NCI-H2081 (cell line): Measurements from ENCODE around the gene ENOSF1.
"Not testable (repeated sequence)": the region's sequence is repeated elsewhere in the genome, so short reads cannot be mapped to it uniquely, and the experiment has no call there.

Experiments
- DNase-seq, 2 experiments: peaks; one replicate each; lab custom pipeline; 2025; lab: John Stamatoyannopoulos, UW

ENOSF1 gene, protein sequence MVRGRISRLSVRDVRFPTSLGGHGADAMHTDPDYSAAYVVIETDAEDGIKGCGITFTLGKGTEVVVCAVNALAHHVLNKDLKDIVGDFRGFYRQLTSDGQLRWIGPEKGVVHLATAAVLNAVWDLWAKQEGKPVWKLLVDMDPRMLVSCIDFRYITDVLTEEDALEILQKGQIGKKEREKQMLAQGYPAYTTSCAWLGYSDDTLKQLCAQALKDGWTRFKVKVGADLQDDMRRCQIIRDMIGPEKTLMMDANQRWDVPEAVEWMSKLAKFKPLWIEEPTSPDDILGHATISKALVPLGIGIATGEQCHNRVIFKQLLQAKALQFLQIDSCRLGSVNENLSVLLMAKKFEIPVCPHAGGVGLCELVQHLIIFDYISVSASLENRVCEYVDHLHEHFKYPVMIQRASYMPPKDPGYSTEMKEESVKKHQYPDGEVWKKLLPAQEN

DNA sequence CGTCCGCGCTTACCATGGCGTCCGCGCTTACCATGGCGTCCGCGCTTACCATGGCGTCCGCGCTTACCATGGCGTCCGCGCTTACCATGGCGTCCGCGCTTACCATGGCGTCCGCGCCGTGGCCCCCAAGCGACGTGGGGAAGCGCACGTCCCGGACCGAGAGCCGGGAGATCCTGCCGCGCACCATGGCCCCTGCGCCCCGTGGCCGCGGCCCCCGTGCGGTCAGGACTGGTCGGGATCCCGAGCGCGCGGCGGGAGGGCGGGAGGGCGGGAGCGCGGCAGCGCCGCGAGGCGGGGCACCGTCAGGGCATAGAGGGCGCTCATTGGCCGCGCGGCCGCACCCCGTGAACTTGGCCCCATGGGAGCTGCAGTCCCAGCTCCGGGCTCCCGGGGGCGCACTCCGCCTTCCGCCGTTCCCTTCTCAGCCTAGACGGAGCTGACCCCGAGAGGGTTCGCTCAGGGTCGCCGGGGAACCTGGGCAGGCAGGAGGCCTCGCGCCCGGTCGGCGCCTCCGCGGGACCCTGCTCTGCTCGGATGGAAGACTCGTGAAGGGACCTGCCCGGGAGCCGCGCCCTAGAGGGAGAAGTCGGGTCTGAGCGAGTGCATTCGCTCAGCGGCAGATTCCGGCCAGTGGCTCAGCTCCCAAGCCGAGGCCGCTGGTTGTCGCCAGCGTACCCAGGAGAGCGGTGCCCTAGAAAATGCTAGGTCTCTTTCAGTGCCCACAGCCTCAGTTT is at the start of gene ENOSF1:
TSS of gene ENOSF1 (minus strand) at position 230 of the 734 bp plus-strand sequence. CDS start at position 187, 43 bp downstream.
- peak; percentile 72 to 75 for DNase-seq

DNA sequence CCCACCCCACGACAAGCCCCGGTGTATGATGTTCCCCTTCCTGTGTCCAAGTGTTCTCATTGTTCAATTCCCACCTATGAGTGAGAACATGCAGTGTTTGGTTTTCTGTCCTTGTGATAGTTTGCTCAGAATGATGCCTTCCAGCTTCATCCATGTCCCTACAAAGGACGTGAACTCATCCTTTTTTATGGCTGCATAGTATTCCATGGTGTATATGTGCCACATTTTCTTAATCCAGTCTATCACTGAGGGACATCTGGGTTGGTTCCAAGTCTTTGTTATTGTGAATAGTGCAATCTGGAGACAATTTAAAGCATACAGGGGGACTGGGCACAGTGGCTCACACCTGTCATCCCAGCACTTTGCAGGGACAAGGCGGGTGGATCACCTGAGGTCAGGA is 47.4 kb upstream of the ENOSF1 start:
- DNase-seq: not testable (repeated sequence)

DNA sequence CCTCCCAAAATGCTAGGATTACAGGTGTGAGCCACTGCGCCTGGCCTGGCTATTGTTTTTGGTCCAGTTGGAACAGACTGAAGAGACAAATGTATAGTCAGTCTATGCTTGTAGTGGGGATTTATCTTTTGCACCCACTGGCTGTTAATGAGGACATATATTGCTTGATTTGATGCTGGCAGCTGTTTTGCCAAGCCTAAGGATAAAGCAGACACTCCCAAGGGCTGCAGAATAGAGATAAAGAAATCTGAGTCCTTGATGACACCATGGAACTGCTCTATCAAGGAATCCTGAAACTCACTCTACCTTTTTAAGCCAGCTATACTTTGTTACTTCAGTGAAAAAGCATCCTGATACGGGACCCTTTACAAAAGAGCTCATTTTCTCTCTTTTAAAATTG is 43.1 kb upstream of the ENOSF1 start:
- DNase-seq: no peak

DNA sequence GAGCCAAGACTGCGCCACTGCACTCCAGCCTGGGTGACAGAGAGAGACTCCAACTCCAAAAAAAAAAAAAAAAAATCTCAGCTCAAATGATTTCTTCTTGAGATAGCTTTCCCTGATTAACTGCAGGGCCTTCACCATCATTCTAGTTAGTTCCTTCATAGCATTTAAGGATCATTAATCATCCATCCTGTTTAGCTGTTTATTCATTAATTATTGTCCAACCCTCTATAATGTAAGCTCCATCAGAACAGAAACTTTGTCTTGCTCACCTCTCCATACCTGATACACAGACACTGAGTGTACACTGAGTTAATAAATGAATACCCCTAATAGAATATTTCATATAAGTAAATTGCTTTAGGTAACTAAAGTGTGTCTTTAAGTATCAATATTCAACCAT is 42.2 kb upstream of the ENOSF1 start:
- no peak for DNase-seq

DNA sequence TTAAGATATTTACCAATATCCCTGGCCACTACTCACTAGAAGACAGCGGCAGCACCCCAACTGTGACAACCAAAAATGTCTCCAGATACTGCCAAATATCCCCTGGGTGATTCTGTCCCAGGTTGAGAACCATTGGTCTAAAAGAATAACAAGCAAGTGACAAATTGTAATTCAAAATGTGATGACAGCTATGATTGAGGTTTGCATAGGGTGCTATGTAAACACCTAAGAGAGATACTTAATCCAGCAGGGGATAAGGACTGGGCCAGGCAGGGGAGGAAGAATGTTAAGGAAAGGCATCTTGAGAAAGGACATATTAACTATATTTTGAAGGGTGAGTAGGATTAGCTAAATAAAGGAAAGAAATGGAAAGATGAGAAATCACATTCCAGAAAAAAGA is 38.0 kb upstream of the ENOSF1 start:
- no peak for DNase-seq

DNA sequence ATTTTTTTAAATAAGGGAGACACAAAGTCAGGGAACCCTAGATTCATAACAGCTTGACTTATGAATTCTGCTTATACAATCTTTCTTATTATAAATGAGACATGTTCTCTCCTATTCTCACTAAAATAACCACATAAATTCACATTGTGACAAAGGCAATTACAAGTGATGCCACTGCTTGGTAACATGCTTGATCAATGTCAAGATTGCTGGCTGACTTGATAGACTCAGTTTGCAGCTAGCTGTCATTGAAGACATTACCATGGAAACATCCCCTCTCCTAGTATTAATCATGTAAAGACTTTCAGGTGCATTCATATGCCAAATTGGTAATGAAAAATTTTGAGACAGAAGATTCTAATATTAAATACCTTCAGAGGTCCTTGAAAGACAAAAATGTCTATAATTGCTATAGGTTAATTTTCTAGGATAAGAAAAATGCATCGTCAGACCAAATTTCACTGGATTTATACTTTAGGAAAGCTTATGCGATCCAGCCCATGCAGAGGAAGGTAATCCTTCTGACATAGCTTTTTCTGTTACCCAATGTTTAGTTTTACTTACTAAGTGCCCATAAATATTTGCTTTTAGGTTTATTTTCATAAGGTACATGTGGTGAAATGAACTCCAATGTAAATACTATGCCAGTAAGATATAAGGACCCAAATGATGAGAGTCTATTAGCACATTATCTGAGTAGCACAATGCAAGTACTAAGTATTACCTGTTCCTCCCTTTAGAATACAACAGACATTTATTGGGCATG is 32.6 kb upstream of the ENOSF1 start:
- DNase-seq: no peak

DNA sequence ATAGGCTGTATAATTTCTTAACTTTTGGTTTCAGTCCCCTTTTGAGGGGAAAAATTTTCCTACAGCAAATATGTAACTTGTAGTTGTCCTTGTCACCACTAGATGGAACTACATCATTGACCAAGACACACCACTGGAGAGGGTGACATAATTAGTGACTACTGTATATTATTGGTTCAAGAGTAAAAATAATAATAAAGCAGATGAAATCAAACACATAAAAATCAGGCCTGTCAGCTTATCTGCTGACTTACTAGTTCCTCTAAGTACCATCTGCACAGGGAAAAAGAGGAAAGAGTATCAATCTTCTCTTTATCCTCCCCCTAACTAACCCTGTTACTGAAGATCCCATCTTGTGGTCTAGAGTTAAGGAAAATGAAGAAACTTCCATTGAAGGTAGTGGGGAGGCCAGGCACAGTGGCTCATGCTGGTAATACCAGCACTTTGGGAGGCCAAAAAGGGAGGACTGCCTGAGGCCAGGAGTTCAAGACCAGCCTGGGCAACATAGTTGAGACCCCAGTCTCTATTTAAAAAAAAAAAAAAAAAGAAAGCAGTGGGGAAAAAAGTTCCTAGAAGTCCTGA is 29.6 kb upstream of the ENOSF1 start:
- peak; percentile 3 to 47 for DNase-seq

DNA sequence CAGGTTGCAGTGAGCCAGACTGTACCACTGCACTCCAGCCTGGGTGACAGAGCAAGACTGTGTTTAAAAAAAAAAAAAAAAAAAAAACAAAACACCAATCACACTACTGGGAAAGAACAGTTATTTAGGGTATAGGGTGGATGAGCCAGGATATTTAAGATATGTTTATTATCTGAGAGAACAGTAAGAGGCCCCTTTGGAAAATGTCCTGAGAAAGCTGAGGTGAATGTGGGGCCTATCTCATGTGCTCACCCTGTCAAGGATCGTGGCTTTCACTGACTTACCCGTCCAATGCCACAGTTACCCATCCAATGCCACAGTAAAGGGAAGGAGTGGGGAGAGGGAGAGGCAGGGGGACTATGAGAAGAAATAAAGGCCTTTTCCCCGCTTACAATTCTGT is 19.9 kb upstream of the ENOSF1 start:
- no peak for DNase-seq

DNA sequence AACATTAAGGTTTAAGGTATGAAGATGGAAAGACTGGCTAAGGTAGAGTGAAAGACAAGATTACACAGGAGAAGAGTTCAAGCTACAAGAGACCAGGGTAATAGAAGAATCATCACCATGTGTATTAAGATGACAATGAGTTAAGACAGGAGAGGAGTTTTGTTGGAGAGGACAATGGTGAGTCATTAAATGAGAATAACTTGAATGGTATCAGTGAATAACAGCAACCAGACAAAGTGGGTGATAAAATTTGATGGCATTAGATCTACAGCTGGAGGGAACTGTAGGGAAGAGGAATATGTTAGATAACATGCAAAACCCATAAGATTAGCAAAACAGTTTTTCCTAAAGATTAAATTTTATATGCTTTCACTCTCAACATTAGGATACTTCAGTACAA is 18.8 kb upstream of the ENOSF1 start:
- DNase-seq: no peak

DNA sequence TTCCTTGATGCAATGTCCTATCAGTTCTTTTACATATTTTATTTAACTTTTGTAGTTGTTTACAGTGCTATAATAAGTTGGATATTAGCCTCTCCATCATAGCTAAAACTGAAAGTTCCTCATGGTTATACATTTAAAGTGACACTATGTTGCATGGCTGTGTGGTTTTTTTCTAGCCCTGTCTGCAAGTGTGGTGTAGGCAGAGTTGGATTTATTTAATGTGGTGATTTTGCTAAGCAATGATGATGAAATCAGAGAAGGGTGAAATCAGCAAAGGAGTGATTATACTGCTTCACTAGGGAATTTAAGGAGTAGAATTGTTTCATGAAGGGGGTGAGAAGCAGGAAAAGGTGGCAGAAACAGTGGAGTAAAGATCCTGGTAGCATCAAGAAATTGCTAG is 18.3 kb upstream of the ENOSF1 start:
- DNase-seq: no peak

DNA sequence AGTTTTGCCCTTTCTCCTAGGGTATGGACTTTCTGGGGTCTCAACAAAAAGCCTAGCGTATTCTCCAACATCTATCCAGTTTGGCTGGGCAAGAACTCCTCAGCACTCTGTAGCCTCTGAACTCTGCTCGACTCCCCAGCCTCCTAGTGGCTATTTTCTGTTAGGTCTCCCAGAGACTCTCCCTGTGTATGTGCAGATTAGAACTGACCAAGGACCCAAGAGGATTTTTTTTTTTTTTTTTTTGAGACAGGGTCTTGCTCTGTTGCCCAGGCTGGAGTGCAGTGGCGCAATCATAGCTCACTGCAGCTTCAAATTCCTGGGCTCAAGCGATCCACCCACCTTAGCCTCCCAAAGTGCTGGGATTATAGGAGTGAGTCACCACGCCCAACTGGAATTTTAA is 17.7 kb upstream of the ENOSF1 start:
- DNase-seq: not testable (repeated sequence)

DNA sequence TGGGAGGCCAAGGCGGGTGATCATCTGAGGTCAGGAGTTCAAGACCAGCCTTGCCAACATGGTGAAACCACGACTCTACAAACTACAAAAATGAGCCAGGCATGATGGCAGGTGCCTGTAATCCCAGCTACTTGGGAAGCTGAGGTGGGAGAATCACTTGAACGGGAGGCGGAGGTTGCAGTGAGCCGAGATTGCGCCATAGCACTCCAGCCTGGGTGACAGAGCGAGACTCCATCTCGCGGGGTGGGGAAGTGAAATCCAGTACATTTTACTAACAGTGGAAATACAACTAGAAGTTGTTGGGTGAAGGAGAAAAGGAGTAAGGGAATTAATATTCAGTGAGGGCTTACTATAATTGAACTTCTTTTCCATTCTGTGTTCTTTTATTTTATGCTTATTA is 13.2 kb upstream of the ENOSF1 start:
- no peak for DNase-seq

DNA sequence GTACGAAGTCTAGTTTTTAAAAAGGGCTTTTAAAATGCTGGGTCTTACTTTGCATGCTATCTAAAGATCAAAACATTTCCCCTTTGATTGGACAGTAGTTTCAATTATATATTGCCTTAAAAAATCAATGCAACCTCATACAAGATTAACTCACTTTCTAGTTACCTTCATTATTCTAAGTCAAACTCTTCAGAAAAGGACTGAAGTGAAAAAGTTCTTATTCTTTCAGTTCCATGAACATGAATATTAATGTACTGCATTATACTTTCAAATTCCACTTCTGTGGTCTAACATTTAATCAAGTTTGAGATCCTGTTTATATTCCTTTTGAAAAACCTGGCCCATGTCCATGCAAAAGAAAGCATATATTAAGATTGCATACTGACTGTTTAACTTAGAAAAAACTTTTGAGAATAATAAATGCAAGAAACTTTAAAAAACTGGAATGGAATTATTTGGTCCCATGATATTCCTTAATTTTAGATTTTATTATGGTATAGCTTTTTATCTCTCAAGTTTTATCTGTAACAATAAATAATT is 11.2 kb upstream of the ENOSF1 start:
- no peak for DNase-seq

DNA sequence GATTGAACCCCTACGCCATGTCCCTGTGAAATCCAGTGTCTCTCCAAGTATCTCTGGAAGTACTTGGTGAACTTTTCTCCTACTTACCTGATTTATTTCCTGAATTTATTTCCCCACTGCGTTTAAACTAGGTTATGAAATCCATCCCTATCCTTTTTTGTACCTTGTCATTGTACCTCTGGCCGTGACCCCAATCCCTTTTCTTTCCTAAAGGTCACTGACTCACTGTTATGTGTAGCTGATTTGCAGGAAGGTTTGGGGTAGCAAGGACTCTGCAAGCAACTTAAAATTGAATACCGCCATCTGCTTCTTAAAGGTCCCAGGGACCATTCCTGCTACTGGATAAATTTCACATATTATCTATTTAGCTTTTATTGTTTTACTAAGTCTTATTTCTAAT is 4.6 kb upstream of the ENOSF1 start:
- DNase-seq: no peak

DNA sequence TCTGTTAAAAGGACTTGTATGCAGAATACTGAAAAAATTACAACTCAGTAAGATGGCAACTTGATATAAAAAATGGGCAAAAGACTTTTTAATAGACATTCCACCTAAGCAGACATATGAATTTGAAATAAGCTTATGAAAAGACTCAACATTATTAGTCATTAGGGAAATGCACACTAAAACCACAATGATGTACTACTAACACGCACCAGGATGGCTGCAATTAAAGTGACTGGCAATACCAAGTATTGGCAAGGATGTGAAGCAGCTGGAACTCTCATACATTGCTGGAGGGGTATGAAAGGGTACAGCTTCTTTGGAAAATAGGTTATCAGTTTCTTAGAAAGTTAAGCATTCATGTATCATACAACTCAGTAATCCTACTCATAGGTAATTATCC is 3.2 kb upstream of the ENOSF1 start:
- DNase-seq: no peak

DNA sequence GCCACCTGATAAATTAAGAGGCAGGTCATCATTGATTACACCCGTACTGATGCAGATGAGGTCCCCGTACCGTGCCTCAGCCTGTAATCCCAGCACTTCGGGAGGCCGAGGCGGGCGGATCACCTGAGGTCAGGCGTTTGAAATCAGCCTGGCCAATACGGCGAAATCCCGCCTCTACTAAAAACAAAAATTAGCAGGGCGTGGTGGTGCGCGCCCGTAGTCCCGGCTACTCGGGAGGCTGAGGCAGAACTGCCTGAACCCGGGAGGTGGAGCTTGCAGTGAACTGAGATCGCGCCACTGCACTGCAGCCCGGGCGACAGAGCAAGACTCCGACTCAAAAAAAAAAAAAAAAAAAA is 683 bp upstream of the ENOSF1 start:
- no peak for DNase-seq

DNA sequence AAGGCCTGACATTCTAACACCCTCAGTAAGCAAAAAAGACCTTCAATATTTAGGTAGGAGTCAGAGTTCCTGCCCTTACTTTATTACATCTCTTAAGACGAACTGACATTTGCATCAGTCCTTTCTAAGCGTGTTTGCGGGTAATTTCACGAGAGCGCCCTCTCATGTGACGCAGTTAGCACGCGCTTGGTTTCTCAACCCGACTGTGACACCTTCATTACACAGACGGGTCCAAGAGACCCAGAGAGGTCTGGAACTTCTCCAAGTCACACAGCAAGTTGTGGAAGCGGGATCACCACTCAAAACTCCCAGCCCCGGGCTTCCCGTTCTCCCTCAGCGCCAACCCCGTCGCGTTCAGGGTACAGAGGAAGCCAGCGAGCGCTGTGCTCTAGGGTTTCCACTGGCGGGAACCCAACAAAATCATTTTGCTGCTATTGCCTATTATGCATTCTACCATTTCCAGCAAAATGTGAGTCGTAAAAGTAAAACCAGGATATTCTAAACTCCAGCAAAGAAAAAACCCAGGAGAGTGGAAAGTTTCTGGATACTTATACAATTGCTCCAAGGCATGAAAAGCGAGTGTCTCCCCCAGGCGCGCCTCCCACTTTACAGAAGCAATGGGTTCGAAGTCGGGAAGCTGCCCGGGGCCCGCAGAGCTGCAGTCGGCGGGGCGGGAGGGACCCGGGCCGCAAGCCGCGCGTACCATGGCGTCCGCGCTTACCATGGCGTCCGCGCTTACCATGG is 601 bp downstream of the ENOSF1 start:
- peak; percentile 48 to 76 for DNase-seq

DNA sequence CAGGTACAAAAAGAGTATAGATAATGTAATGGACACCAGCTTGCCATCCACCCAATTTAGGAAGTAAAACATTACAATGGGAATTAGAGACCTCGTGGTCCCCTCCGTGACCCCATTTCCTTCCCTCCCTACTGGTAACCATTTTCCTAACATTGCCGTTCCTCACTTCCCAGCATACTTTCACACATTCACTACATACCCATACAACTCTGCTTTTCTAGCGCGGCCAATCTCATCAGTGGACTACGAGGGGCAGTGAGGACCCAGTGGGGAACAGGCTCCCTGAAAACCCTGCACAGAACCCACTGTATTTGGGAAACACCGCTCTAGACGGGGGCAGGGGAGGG is 1.1 kb downstream of the ENOSF1 start:
- no peak for DNase-seq

DNA sequence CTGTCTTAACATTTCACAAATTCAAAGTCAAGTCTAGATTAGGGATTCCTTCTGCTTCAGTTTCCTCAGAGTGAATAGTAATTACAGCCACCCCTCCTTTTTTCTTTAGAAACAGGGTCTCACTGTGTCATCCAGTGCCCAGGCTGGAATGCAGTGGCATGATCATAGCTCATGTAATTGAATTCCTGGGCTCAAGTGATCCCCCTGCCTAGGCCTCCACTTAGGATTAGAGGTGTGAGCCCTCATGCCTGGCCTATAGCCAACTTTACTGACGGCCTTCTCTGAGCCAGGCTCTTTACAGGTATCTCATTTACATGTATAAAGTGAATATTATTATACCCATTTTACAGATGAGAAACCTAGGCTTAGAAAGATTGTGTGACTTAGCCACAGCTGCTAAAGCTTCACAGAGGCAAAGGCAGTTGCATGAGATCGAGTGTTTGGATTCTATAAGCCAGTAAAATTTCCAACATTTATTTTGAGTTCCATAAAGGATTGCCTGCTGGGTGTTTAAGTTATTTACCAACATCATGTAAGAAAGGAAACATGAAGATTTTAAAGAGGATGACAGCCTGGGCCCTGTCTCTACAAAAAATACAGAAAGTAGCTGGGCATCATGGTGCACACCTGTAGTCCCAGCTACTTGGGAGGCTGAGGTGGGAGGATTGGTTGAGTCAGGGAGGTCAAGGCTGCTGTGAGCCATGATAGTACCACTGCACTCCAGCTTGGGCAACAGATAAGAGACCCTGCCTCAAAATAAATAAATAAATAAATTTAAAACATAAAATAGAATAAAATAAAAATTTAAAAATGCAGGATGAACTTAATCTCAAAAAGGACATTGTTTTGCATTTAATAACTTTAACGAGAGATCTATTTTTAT is 1.8 kb downstream of the ENOSF1 start:
- no peak for DNase-seq

DNA sequence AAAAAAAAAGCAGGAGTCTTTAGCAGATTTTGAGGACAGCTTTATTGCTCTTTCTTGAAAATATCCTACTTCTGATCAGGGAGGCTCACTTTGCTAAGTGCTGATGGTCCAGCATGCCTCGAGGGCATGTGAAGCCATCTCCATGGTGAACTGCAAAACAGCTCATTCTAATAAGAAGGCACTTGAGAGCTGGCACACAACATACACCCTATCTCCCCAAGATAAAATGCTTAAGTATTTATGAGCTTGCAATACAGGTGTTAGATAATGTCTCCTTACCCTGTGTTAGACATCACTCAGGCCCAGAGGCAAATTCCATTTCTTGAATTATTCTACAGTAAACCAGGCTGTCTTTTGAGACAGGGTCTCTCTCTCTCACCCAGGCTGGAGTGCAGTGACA is 2.7 kb downstream of the ENOSF1 start:
- DNase-seq: no peak
